Parathyroid adenoma (tissue), 2 donors: ENCODE measurements around the gene ARSG.
A peak's percentile ranks its signal among the peaks of the same experiment; 100 is the strongest.

Source experiments
- H2AFZ ChIP-seq: fragments of 300-600 bp; sonication (generic); one replicate; pipeline ENCODE4 v1.7.0; 2017; ENCODE audit warnings: antibody characterized with exemption, mild to moderate bottlenecking
- H3K27ac ChIP-seq: fragments of 300-600 bp; sonication (generic); one replicate; pipeline ENCODE4 v1.7.0; 2017
- H3K27me3 ChIP-seq: fragments of 300-600 bp; sonication (generic); one replicate; pipeline ENCODE4 v1.7.0; 2017; ENCODE audit warnings: low read length; ENCODE audit not compliant: control insufficient read depth, insufficient read depth
- H3K36me3 ChIP-seq: fragments of 300-600 bp; sonication (generic); one replicate; pipeline ENCODE4 v1.7.0; 2017; ENCODE audit warnings: low read length; ENCODE audit not compliant: control insufficient read depth, insufficient read depth
- H3K4me1 ChIP-seq: fragments of 300-600 bp; sonication (generic); one replicate; pipeline ENCODE4 v1.7.0; 2017; ENCODE audit warnings: control low read depth
- H3K4me2 ChIP-seq: fragments of 300-600 bp; sonication (generic); one replicate; pipeline ENCODE4 v1.7.0; 2017; ENCODE audit warnings: low read length
- H3K4me3 ChIP-seq: fragments of 300-600 bp; sonication (generic); one replicate; pipeline ENCODE4 v1.7.0; 2017; ENCODE audit warnings: low read depth, low read length
- H3K79me2 ChIP-seq: fragments of 300-600 bp; sonication (generic); one replicate; pipeline ENCODE4 v1.7.0; 2017; ENCODE audit warnings: control low read depth
- H3K9ac ChIP-seq: fragments of 300-600 bp; sonication (generic); one replicate; pipeline ENCODE4 v1.7.0; 2017; ENCODE audit warnings: mild to moderate bottlenecking
- H3K9me3 ChIP-seq: fragments of 300-600 bp; sonication (generic); one replicate; pipeline ENCODE4 v1.7.0; 2017; ENCODE audit warnings: low read length; ENCODE audit not compliant: control insufficient read depth
- TF ChIP-seq, protein P1 (sequence below): fragments of 300-600 bp; sonication (generic); IDR thresholded peaks from one replicate; pipeline ENCODE4 v1.7.0; 2017; ENCODE audit warnings: antibody characterized with exemption, mild to moderate bottlenecking
- donor health status: primary hyperparathyroidism.

The ARSG gene

DNA sequence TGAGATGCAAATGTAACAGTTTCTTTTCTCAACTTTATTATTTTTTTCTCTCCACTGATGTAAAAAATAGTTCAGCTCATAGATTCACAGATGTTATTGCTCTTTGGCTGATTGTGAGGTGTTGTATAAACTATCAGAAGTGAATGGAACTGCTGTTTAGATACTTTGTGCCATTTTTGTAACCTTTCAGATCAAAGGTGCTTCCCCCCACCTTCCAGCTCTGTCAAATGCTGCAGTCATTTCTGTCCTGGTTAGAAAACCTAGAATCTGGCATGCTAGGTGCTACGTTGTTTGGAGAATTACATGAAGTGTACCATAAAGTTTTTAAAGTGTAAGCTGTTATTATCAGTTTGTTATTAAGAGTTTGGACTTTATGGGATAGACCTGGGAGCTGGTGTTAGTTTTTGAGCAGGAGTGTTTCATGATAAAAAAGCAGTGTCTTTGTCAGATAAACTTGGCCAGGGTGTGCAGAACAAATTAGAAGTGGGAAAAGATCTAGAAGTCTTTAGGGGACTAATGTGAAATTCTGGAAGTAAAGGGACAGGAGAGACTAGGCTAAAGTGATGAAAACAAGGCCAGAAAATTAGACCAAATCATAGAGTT lies 167.8 kb downstream of the ARSG start:
- no peaks in the 10 kb centered on the region for H3K36me3 ChIP-seq
- TF ChIP-seq, protein P1, sequence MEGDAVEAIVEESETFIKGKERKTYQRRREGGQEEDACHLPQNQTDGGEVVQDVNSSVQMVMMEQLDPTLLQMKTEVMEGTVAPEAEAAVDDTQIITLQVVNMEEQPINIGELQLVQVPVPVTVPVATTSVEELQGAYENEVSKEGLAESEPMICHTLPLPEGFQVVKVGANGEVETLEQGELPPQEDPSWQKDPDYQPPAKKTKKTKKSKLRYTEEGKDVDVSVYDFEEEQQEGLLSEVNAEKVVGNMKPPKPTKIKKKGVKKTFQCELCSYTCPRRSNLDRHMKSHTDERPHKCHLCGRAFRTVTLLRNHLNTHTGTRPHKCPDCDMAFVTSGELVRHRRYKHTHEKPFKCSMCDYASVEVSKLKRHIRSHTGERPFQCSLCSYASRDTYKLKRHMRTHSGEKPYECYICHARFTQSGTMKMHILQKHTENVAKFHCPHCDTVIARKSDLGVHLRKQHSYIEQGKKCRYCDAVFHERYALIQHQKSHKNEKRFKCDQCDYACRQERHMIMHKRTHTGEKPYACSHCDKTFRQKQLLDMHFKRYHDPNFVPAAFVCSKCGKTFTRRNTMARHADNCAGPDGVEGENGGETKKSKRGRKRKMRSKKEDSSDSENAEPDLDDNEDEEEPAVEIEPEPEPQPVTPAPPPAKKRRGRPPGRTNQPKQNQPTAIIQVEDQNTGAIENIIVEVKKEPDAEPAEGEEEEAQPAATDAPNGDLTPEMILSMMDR: no peak
- H3K4me3 ChIP-seq: no peak overlapping the region

DNA sequence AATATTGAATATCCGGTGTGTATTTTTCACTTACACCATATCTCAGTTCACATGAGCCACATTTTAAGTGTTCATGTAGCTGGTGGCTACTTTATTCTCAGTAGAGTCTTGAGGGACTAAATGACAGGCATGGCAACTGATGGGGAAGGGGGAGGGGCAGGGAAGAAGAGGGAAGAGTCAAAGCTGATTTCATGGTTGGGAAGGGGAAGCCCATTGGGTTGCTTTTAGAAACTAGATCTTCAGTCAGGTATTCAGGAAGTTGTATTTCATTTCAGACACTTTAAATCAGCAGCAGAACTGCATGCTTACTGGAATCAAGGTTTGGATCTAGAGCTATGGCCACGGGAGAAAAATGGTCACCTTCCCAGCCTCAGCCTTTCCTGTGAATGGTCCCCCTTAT lies 168.9 kb downstream of the ARSG start:
- no peak overlapping the region for H3K27ac ChIP-seq
- no peaks in the 10 kb centered on the region for H3K9me3 ChIP-seq
- no peak overlapping the region for H3K9ac ChIP-seq
- no peak overlapping the region for H2AFZ ChIP-seq
- H3K79me2 ChIP-seq: no peaks in the 10 kb centered on the region
- peaks cover 5% of the 10 kb centered on the region for H3K4me1 ChIP-seq
- H3K4me3 ChIP-seq: no peak overlapping the region
- no peaks in the 10 kb centered on the region for H3K27me3 ChIP-seq
- no peak overlapping the region for H3K4me2 ChIP-seq
- no peaks in the 10 kb centered on the region for H3K36me3 ChIP-seq
- TF ChIP-seq, protein P1: no peak

More for the DNA sequence above, 167.8 kb downstream of the ARSG start:
- Histone ChIP-seq H3K4me1 (peaks cover 5% of the 10 kb centered on the region), H3K27ac (no peak overlapping the region), H2AFZ (no peak overlapping the region), H3K79me2 (no peaks in the 10 kb centered on the region), H3K27me3 (no peaks in the 10 kb centered on the region), H3K4me2 (no peak overlapping the region), H3K9me3 (no peaks in the 10 kb centered on the region), H3K9ac (no peak overlapping the region)

GRCh38 chr17:68460715-68461114 lies 169.4 kb downstream of the ARSG start:
- H3K27ac ChIP-seq: no peak overlapping the region
- H3K9me3 ChIP-seq: no peaks in the 10 kb centered on the region
- no peak overlapping the region for H2AFZ ChIP-seq
- no peak overlapping the region for H3K4me3 ChIP-seq
- peaks cover 5% of the 10 kb centered on the region for H3K4me1 ChIP-seq
- no peaks in the 10 kb centered on the region for H3K36me3 ChIP-seq
- no peaks in the 10 kb centered on the region for H3K79me2 ChIP-seq
- no peak overlapping the region for H3K9ac ChIP-seq
- TF ChIP-seq, protein P1: no peak
- no peaks in the 10 kb centered on the region for H3K27me3 ChIP-seq
- no peak overlapping the region for H3K4me2 ChIP-seq

- TF ChIP-seq, protein P1: no peak
- Histone ChIP-seq H3K4me3 (no peak overlapping the region), H3K9me3 (no peaks in the 10 kb centered on the region), H3K79me2 (no peaks in the 10 kb centered on the region), H3K36me3 (no peaks in the 10 kb centered on the region), H3K4me2 (no peak overlapping the region), H3K9ac (no peak overlapping the region), H2AFZ (no peak overlapping the region), H3K4me1 (peaks cover 8% of the 10 kb centered on the region), H3K27me3 (no peaks in the 10 kb centered on the region), H3K27ac (no peak overlapping the region)
These were observed 169.8 kb downstream of the ARSG start for GRCh38 chr17:68461122-68461539.

DNA sequence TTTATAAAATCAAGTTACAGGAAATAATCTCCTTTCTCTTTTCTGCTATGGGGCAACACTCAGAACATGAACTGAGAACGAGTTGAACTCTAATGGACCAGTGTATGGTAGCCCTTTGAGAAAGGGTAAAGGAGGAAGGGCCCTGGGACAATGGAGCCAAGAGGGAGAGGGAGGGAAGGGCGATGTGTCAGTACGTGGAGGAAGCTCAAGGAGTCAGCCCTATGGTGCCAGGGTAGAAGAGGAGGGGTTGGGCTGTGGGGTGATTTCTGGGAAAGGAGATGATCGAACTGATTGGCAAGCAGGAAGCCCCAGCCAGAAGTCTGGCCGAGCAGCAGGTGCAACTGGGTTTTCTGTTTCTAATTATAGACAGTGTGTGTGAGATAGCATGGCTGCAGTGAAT lies 170.3 kb downstream of the ARSG start:
- Histone ChIP-seq H3K9ac (no peak overlapping the region), H3K4me1 (peaks cover 8% of the 10 kb centered on the region), H3K36me3 (no peaks in the 10 kb centered on the region), H3K79me2 (no peaks in the 10 kb centered on the region), H3K4me3 (no peak overlapping the region), H3K27ac (no peak overlapping the region), H3K4me2 (no peak overlapping the region), H3K27me3 (no peaks in the 10 kb centered on the region), H2AFZ (peak overlapping the region; percentile 19), H3K9me3 (no peaks in the 10 kb centered on the region)
- TF ChIP-seq, protein P1: no peak
